Loucy (cell line): ENCODE measurements around the gene TPD52L1.

Source experiments
- H2AFZ ChIP-seq: fragments of 200-600 bp; sonication (generic); 2 replicates; pipeline ENCODE4 v1.6.0; 2016; ENCODE audit warnings: antibody characterized with exemption, mild to moderate bottlenecking, low read length, moderate library complexity
- H3F3A ChIP-seq: fragments of 200-600 bp; 2 replicates; pipeline ENCODE4 v1.6.0; 2016; ENCODE audit warnings: antibody characterized with exemption, low read depth, mild to moderate bottlenecking
- H3K27me3 ChIP-seq: fragments of 200-600 bp; sonication (generic); 2 replicates; pipeline ENCODE4 v1.6.1; 2014; ENCODE audit warnings: low read length, mild to moderate bottlenecking; ENCODE audit not compliant: insufficient read depth, poor library complexity, severe bottlenecking
- H3K36me3 ChIP-seq: fragments of 200-600 bp; sonication (generic); 2 replicates; pipeline ENCODE4 v1.6.1; 2016; ENCODE audit warnings: low read length; ENCODE audit not compliant: insufficient read depth
- H3K4me1 ChIP-seq: fragments of 200-600 bp; sonication (generic); 2 replicates; pipeline ENCODE4 v1.5.1; 2014; ENCODE audit warnings: low read length, mild to moderate bottlenecking; ENCODE audit not compliant: insufficient read depth, poor library complexity, severe bottlenecking
- H3K4me2 ChIP-seq: fragments of 200-600 bp; sonication (generic); 2 replicates; pipeline ENCODE4 v1.6.0; 2014; ENCODE audit warnings: antibody characterized with exemption, low read length, low read depth, mild to moderate bottlenecking; ENCODE audit not compliant: poor library complexity, severe bottlenecking
- H3K4me3 ChIP-seq: fragments of 200-600 bp; sonication (generic); 2 replicates; pipeline ENCODE4 v1.5.1; 2014; ENCODE audit warnings: low read length, mild to moderate bottlenecking, mixed read lengths; ENCODE audit not compliant: poor library complexity, severe bottlenecking
- H3K79me2 ChIP-seq: fragments of 200-600 bp; sonication (generic); 2 replicates; pipeline ENCODE4 v1.6.1; 2014; ENCODE audit warnings: low read length; ENCODE audit not compliant: insufficient read depth
- H3K9ac ChIP-seq: fragments of 200-600 bp; sonication (generic); 2 replicates; pipeline ENCODE4 v1.6.0; 2014; ENCODE audit warnings: mild to moderate bottlenecking, low read depth, low read length, moderate library complexity; ENCODE audit not compliant: poor library complexity, severe bottlenecking
- H3K9me2 ChIP-seq: fragments of 200-600 bp; sonication (generic); replicated peaks from 2 replicates; pipeline ENCODE4 v1.6.1; 2016; ENCODE audit warnings: low read depth, low read length, mixed read lengths
- H3K9me3 ChIP-seq: fragments of 200-600 bp; sonication (generic); 2 replicates; pipeline ENCODE4 v1.6.1; 2014; ENCODE audit warnings: mild to moderate bottlenecking, antibody characterized with exemption, low read length, low read depth; ENCODE audit not compliant: insufficient read depth
- H4K20me1 ChIP-seq: fragments of 200-600 bp; sonication (generic); 2 replicates; pipeline ENCODE4 v1.6.0; 2014; ENCODE audit warnings: antibody characterized with exemption, low read length, mild to moderate bottlenecking; ENCODE audit not compliant: insufficient read depth, poor library complexity, severe bottlenecking
- EZH2phosphoT487 ChIP-seq: fragments of 200-600 bp; IDR thresholded peaks from 2 replicates; pipeline ENCODE4 v1.6.1; 2018; ENCODE audit warnings: antibody characterized with exemption, mild to moderate bottlenecking, moderate library complexity, borderline replicate concordance
- TF ChIP-seq, protein P1 (sequence below): fragments of 200-600 bp; sonication (generic); conservative IDR thresholded peaks from 2 replicates; pipeline ENCODE4 v1.5.1; 2014; ENCODE audit warnings: mild to moderate bottlenecking, antibody characterized with exemption, low read length

TPD52L1 gene

DNA sequence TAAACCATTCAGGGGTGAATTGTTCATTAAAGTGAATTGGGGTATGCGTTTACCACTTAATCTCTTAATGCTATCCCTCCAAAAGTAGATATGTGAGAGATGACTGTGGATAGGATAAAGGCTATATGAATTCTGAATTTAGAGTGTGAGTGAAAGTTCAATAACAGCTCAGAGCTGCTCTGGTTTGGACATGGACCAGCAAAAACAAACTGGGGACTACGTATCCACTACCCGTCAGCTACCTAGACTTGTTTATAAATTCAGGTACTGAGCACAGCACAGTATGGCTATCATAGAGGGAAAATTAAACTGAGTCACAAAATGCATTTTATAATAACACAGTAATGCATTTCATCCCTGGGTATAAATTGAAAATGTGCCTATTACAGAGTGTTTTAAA lies 103.8 kb downstream of the TPD52L1 start:
- Histone ChIP-seq H3F3A (no peaks in the 10 kb centered on the region), H3K9ac (no peak overlapping the region), H3K4me2 (no peak overlapping the region), H3K9me3 (no peaks in the 10 kb centered on the region), H2AFZ (no peak overlapping the region), H3K36me3 (no peaks in the 10 kb centered on the region), H3K27me3 (no peaks in the 10 kb centered on the region), H3K4me1 (no peaks in the 10 kb centered on the region), H4K20me1 (no peaks in the 10 kb centered on the region), H3K4me3 (no peak overlapping the region), H3K79me2 (no peaks in the 10 kb centered on the region), H3K9me2 (no peaks in the 10 kb centered on the region)
- no peak for TF ChIP-seq EZH2phosphoT487
- TF ChIP-seq, protein P1, sequence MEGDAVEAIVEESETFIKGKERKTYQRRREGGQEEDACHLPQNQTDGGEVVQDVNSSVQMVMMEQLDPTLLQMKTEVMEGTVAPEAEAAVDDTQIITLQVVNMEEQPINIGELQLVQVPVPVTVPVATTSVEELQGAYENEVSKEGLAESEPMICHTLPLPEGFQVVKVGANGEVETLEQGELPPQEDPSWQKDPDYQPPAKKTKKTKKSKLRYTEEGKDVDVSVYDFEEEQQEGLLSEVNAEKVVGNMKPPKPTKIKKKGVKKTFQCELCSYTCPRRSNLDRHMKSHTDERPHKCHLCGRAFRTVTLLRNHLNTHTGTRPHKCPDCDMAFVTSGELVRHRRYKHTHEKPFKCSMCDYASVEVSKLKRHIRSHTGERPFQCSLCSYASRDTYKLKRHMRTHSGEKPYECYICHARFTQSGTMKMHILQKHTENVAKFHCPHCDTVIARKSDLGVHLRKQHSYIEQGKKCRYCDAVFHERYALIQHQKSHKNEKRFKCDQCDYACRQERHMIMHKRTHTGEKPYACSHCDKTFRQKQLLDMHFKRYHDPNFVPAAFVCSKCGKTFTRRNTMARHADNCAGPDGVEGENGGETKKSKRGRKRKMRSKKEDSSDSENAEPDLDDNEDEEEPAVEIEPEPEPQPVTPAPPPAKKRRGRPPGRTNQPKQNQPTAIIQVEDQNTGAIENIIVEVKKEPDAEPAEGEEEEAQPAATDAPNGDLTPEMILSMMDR: no peak

DNA sequence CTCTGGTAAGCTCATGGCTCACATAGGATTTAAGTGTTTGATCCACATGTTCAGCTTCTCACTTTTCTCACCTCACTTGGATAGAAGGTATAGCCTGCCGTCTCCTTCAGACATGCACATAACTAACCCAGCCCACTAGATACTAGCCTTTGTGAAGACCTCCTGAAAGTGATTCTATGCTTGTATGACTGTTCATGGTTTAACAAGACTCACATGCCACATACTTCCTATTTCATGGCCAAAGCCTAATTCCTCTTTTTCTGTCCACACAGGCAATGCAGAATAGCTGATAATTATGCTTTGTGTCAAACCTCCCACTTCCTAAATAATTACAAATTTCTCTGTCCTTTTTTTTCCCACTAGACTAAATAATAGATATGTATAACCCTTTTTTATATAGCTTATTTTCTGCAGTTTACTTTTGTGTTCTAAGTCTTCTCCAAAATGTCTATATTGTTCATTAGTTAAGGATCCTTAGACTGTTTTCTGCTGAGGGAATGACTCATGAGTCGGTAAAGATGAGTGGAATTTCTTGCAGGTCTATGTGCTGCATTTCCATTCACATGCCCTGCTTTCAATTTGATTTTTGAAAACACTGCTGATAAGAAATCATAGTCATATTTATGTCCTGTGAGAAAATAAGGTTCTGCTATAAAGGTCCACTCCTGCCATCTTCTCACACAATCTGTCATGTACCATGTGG lies 105.2 kb downstream of the TPD52L1 start:
- Histone ChIP-seq H3K4me2 (no peak overlapping the region), H3K27me3 (no peaks in the 10 kb centered on the region), H3K4me3 (no peak overlapping the region), H3K9ac (no peak overlapping the region), H3K9me3 (no peaks in the 10 kb centered on the region), H3K79me2 (no peaks in the 10 kb centered on the region), H3K36me3 (no peaks in the 10 kb centered on the region), H4K20me1 (no peaks in the 10 kb centered on the region), H3K9me2 (no peaks in the 10 kb centered on the region), H2AFZ (no peak overlapping the region), H3F3A (no peaks in the 10 kb centered on the region), H3K4me1 (no peaks in the 10 kb centered on the region)
- TF ChIP-seq, protein P1: no peak
- TF ChIP-seq EZH2phosphoT487: no peak

DNA sequence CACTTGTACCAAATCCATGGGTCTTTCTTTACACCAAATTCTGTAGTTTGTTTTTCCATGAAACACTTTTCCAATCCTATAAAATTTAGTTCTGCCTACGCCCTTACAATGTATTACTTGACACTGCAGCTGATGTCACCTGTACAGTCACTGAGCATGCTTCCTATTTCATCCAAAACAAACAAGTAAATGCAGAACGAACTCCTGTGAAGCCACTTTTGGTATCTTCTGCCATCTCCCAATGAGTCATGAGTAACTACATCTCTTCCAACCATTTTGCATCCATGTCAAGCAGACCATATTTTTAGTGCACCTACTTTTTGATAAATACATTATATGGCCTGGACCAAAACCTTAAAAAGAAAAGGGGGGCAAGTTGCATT lies 105.8 kb downstream of the TPD52L1 start:
- Histone ChIP-seq H4K20me1 (no peaks in the 10 kb centered on the region), H3K27me3 (no peaks in the 10 kb centered on the region), H3K79me2 (no peaks in the 10 kb centered on the region), H3K9me2 (no peaks in the 10 kb centered on the region), H2AFZ (no peak overlapping the region), H3K4me3 (no peak overlapping the region), H3K4me2 (no peak overlapping the region), H3K4me1 (no peaks in the 10 kb centered on the region), H3K9ac (no peak overlapping the region), H3K9me3 (no peaks in the 10 kb centered on the region), H3K36me3 (no peaks in the 10 kb centered on the region), H3F3A (no peaks in the 10 kb centered on the region)
- TF ChIP-seq, protein P1: no peak
- no peak for TF ChIP-seq EZH2phosphoT487
